Stimulated activated CD8-positive, alpha-beta memory T cell treated with anti-CD3 and anti-CD28 coated beads, Interleukin-15, amount 100 ng/mL, for 1 hour (primary cell): ENCODE data around the gene CIRBP.

Source experiments
- DNase-seq: peaks from one replicate; pipeline ENCODE4 v3.0.0-alpha.2; 2020; ENCODE audit warnings: low read depth

Gene CIRBP

GRCh38 chr19:1230783-1231489 is 38.2 kb upstream of the CIRBP start:
- no peak for DNase-seq

GRCh38 chr19:1231729-1232637 is 37.1 kb upstream of the CIRBP start:
- DNase-seq = no peak

- no peak for DNase-seq
Observed at GRCh38 chr19:1232652-1233072, 36.5 kb upstream of the CIRBP start.

DNA sequence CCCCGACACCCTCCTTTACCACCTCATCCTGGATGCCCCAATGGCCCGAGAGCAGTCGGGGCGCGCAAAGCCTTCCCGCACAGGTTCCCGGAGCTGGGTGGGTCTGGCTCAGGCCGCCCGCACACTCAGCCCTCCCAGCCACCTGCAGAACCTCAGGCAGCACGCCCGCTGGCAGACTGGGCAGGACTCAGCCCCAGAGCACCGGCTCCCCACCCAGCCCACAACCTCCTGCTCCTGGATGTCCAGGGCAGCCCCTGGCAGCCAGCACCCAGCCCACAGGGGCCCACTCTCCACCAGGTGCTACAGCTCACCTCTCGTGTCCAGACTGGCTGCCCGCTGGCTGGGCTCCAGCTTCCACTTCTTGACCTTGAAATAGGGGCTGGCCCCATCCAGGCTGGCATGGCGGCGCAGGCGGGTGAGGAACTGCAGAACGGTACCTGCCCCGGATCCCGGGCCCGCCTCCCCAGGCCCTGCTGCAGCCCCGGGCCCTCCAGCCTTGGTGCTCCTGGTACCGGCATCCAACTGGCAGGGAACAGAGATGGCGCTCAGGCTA is 35.9 kb upstream of the CIRBP start:
- no peak for DNase-seq

- DNase-seq = no peak
Observed at GRCh38 chr19:1234051-1234954, 34.8 kb upstream of the CIRBP start.

GRCh38 chr19:1234955-1235380 is 34.2 kb upstream of the CIRBP start:
- no peak for DNase-seq

DNA sequence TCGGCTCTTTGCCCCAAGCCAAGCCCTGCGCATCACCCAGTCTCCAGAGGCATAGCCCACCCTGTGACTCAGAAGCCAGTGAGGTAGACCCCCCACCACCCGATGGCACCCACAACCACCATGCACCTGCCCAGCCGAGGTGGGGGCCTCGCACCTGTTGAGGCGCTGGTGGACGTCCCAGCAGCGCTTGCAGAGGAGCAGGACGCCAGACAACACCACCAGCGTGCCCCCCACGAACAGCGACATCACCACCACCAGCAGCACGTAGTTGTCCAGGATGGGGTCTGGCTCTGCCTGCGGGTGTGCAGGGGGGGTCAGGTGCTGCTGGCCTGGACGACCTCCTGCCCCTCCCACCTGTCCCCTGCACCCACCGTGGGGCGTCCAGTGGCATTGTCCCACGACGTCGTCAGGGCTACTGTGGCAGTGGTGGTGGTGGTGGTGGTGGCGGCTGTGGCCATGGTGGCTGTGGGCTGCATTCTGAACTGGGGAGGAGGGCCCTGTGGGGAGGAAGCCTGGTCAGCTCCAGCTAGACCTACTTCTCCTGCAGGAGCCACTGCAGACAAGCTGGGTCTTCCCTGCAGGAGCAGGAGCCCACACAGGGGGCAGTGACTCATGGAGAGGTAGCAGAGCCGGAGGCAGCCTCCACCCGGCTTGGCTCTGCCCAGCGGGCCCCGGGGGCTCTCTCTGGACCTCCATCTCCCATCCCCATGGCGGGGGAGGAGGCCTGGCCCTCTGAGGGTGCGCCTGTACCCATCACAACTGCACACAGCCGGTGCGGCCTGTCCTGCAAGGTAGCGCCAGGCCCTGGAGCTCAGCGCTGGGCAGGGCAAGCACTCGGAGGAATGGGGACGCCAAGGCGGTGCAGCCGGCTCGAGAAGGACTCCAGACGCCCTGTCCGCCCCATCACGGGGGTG is 33.2 kb upstream of the CIRBP start:
- no peak for DNase-seq

DNA sequence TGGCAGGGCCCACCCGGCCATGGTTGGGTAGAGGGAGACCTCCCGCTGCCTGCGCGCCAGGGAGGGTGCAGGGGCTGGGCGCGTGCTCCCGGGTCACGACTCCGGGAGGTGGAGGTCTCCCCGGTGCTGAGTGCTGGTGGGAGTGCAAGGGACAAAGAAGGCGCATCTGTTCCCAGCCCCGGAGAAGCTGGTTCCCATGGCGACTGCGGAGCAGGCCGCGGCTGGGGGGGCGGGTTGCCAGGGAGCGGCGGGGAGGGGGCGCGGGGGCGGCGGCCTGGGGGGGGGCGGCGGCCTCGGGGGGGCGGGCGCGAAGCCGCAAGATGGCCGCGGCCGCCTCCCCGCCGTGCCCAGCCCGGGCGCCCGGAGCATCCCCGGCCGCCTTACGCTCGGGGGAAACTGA is 32.6 kb upstream of the CIRBP start:
- DNase-seq = no peak

GRCh38 chr19:1237027-1237659 is 32.0 kb upstream of the CIRBP start:
- no peak for DNase-seq

- no peak for DNase-seq
Observed at GRCh38 chr19:1237754-1238368, 31.3 kb upstream of the CIRBP start, which contains the start of gene CBARP. CBARP (minus strand) TSS chr19:1238005; CDS start chr19:1236100, 1,905 bp downstream.

GRCh38 chr19:1238369-1239303 is 30.5 kb upstream of the CIRBP start:
- DNase-seq = no peak

- DNase-seq = no peak
Observed at GRCh38 chr19:1239420-1239795, 29.7 kb upstream of the CIRBP start.

DNA sequence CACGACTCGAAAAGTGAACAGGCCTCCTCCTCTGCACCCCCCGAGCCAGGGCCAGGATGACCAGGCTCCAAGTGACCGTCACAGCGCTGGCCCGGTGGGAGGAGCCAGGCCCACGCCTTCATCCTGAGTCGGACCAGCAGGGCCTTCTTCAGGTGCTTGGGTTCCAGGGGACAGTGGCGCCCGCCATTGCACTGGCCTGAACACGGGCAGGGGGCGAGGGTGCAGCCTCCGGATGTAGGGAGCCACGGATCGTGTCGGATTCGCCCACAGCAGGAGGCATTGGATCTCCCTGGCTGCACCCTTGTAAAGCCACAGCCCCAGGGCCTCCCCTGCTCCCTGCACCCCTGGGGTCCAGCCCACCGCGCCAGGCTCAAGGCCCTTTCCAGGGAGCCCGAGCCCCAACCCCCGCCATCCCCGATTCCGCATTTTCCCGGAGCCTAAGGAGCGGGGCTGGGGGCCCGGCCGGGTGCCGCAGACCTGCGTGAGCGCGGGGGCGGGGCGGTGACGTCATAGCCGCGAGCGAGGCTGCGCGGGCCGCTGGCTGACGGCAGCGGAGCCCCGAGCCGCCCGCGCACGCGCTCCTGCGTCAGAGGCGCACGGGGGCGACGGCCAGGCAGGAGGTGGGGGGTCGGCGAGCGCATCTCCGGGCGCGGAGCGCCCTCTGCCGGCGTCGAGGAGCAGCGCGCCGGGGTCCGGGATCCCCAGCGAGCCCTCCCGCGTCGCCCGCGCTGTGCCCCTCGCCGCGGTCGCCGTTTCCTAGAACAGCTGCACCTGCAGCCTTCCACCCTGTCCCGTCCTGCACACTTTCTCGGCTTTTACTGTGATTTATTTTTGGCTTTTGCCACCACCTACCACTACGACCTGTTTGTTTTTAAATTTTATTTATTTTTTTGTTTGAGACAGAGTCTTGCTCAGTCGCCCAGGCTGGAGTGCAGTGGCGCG is 29.1 kb upstream of the CIRBP start:
- peak; percentile 71 for DNase-seq

GRCh38 chr19:1240925-1241324 is 28.2 kb upstream of the CIRBP start:
- no peak for DNase-seq

DNA sequence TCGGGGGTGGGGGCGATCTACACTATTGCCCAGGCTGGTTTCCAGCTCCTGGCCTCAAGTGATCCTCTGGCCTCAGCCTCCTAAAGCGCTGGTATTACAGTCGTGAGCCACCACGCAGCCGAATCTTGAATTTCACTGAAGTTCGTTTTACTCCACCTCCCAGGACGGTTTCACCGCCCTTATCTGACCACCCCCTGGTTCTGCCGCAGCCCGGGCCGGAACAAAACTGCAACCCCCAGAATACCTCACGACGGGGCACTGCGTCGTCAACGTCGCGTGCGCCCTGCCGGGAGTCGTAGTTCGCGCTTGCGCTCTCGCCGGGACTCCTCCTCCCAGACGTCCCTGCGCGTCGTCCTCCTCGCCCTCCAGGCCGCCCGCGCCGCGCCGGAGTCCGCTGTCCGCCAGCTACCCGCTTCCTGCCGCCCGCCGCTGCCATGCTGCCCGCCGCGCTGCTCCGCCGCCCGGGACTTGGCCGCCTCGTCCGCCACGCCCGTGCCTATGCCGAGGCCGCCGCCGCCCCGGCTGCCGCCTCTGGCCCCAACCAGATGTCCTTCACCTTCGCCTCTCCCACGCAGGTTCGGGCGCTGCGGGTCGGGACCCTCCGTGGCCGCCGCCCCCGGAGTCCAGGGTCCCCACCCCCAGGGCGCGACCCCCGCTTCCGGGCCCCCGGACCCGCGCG is 27.6 kb upstream of the CIRBP start, which contains the start of gene ATP5F1D:
ATP5F1D (plus strand) TSS at position 335 of the 679 bp plus-strand sequence; CDS start at position 435, 100 bp downstream.
- peak; percentile 79 for DNase-seq

GRCh38 chr19:1243768-1244692 is 25.1 kb upstream of the CIRBP start:
- peak; percentile 79 for DNase-seq
